NCI-H2029 treated with DMSO at 0.1 percent for 48 hours (cell line): ENCODE results near the gene ISG20.
"Not testable (repeated sequence)": the region's sequence is repeated elsewhere in the genome, so short reads cannot be mapped to it uniquely, and the experiment has no call there.

Experiments
- DNase-seq: peaks from one replicate; lab custom pipeline; 2025; lab: John Stamatoyannopoulos, UW

The ISG20 gene

GRCh38 chr15:88636050-88636449 lies 2.8 kb upstream of the ISG20 start:
- DNase-seq = no peak

DNA sequence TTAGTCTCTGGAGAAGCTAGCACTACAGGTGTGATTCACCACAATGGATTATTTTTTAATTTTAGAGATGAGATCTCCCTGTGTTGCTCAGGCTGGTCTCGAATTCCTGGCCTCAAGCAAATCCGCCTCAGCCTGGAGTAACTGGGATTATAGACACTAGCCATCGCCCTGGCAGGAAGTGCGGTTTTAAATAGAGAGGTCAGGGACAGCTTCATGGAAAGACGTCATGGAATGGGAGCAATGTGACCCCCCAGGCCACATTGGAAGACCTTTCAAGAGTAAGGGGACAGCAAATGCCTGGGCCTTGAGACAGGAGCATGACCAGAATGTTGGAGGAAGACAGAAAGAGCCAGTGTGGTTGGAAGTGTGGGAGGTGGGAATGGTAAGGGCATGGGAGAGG lies 2.2 kb upstream of the ISG20 start:
- no peak for DNase-seq

- DNase-seq = no peak
Measured at GRCh38 chr15:88637436-88637835, 1.4 kb upstream of the ISG20 start.

DNA sequence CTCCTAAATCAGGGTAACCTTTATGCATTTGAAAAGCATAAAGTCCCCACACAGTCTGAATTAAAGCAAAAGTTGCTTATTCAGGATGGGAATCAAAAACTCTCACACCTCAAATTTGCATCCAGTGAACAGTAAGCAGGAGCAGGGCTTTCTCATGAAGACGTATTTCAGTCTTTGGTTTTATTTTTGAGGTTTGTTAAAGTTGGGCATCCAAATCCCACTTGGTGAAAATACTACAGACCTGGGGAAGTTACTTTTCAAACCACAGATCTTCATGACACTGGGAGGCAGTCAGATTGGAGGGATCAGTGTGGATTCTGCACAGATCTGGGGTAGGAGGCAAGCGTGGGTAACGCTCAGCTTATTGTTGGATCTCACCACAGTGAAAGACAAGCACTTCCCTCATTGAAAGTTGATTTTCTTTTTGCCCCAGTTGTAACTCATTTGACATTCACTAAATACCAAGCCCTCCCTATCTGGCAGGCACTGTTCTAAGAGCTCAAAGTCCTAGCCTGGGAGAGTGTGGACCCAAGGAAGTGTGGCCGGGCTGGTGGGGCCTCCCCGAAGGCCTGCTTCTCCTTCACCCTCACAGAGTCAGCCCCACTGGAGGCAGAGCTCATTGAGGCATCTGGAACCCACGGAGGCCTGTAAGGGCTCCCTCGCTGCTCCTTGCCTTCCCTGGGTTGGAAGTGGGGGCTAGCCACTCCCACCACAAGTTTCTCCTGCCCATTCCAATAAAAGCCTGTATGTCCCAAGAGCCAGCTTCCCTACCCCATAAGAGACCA lies 783 bp upstream of the ISG20 start:
- DNase-seq = no peak

GRCh38 chr15:88641959-88642452 lies 3.2 kb downstream of the ISG20 start:
- DNase-seq = no peak

- not testable (repeated sequence) for DNase-seq
Measured at GRCh38 chr15:88642514-88642913, 3.7 kb downstream of the ISG20 start.

DNA sequence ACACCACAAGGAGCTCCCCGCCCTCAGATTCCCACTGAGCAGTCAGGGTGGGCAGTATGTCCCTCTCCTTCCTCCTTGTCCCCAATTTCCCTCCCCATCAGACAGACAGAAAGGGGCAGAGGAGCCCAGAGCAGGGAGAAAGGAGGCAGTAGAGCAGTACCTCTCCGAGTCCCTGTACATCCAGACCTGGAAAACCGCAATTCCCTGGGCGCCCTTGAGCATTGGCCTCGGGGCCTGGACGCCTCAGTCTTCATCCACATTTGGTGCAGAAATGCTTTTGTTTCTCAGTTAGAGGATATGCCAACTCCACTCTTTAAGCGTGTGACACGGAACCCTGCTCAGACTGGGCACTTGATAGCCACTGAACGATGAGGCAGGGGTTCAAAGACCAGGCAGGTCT lies 5.9 kb downstream of the ISG20 start:
- DNase-seq = no peak

DNA sequence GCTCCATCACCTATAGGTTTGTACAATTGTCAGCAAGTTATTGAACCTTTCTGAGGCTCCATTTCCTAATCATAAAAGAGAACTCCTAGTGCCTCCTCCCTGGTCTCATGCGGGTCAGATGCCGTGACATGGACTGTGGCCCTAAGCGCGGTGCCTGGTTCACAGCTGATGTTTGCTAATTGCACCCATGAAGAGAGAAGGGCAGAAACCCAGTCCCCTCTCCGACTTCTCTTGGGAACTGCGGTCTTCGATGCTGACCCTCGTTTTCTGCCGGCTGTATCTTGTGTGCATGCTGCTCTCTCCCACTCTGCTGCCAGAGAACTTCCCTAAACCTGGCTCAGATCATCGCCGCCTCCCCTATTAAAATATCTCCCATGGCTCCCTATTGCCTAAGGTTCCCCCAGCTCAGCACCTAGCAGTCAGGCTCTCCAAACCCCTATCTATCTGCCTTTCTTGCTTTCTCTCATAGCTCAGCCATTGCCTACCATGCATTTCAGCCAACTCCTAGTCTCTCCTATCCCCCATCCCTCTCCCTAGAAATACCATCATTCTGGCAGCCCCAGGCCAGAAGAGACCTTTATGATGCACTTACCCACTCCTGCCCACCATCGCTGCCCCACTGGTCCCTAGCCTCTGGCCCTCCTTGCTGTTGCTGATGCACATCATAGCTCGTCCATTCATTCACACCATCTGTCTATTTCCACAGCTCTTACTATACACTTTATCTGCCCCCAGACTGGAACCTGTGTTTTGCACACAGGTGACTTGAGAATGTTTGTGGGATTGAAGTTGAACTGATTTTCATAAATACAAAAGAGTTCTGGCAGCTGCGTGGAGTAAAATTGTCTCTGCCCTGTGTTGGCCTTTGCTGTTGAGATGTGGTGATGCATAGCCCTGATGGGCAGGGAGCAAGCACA lies 6.6 kb downstream of the ISG20 start:
- no peak for DNase-seq

- DNase-seq = no peak
Measured at GRCh38 chr15:88646088-88646405, 7.2 kb downstream of the ISG20 start.

- DNase-seq = no peak
Measured at GRCh38 chr15:88646951-88647350, 8.1 kb downstream of the ISG20 start.

DNA sequence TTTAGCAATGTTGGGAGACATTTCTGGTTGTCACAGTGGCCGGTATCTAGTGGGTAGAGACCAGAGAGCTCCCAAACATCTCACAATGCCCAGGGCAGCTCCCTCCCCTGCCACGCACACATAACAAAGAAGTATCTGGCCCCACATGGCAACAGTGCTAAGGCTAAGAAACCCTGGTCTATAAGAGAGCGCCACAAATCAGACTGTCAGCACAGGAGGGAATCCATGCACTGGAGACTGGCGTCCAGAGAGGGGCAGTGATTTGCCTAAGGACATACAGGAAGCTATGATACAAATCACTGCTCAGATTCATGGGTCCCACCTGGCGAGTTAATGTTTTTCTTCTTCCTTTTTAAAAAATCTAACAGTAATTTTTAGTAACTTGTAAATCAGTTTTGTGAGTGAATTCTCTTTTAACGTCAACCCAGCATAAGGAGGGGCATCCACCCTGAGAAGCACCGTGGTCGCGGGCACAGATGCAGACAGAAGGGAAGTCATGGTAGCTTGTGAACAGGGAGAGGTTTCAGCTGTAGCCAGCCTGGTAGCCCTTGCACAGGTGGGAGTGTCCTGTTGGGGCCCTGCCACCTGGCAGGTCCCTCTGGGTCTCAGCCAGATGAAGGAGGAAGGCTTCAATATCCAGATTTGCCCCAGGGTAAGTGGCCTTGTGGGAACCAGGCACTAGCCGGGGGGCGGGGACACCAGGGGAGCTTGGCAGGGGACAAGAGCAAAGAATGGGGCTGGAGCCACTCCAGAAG lies 8.7 kb downstream of the ISG20 start:
- DNase-seq = peak; percentile 36

DNA sequence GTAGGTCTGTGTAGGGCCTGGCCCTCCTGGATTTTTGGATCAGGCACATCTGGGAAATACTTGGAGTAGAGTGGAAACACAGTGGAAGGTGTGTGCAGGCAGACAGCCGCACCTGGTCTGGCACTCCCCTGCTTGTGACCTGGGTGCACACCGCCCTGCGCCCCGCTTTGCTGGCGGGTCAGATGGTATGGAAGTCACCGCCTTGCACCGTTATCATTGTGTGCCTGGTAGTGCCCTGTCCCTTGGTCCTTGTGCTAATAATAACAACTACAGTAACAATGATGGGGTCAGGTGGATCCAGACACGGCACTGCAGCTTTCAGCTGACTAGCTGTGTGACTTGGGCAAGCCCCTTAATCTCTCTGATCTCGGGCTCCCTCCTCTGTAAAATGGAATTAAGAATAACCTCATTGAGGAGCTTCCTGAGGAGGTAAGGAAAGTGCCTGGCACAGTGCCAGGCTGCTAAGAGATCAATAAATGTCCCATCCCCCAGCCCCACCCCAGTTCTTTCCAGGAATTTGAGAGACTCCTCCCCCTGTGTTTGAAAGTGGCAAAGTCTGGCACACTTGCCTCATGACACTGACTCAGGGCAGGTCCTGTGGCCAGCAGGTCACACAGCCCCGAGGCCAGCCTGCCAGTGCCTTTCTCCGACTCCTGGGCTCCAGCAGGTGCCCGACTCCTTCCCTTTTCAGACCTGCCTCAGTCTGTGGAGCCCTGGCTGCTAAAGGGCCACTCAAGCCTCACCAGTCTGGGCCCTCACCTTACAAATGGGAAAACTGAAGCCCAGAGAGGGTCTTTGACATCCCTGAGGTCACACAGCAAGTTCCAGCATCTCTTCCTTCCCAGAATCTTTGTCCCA lies 9.8 kb downstream of the ISG20 start:
- DNase-seq = no peak

DNA sequence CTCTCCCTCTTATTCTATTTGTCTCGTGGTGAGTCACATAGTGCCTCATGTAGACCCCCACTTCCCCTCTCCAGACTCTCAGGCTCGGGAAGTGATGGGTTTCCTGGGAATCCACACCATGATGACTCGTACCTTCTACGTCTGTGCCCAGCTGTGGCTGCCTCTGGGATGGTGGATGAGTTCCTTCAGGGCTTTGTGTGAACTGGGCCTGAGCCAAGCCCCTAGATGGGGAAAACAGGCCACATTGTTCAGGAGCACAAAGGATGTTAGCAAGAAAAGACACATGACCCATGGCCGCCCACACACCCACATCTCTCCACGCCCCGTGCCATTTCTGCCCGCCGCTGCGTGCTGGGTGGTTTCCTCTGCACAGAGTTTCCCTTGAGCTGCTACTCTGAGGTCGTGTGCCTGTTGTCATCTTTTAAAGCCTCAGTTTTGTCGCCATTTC lies 10.5 kb downstream of the ISG20 start:
- no peak for DNase-seq

- no peak for DNase-seq
Measured at GRCh38 chr15:88649753-88650551, 11.1 kb downstream of the ISG20 start.

DNA sequence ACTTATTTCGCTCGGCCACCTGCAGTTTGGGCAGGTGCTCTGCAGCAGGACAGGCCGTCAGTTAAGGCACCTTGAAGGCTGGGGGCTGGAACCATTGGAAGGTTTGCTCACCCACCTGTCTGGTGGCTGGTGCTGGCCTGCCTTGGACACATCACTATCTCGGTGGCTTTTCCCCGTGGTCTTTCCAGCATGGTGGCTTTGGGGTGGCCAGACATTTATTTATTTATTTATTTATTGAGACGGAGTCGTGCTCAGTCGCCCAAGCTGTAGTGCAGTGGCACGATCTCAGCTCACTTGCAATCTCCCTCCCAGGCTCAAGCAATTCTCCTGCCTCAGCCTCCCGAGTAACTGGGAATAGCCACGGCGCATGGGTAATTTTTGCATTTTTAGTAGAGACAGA lies 11.7 kb downstream of the ISG20 start:
- DNase-seq = no peak

GRCh38 chr15:88651136-88651732 lies 12.4 kb downstream of the ISG20 start:
- no peak for DNase-seq

GRCh38 chr15:88651971-88652370 lies 13.2 kb downstream of the ISG20 start:
- DNase-seq = no peak

- DNase-seq = no peak
Measured at GRCh38 chr15:88652456-88653199, 13.8 kb downstream of the ISG20 start.
